GM12801 (cell line): ENCODE measurements around the gene MAP1LC3B2.

ENCODE experiments used
- CTCF ChIP-seq: IDR thresholded peaks from one replicate; pipeline ENCODE4 v1.5.1; 2011; ENCODE audit warnings: control low read depth; ENCODE audit not compliant: insufficient read length; ENCODE audit errors: extremely low read depth

Gene MAP1LC3B2

DNA sequence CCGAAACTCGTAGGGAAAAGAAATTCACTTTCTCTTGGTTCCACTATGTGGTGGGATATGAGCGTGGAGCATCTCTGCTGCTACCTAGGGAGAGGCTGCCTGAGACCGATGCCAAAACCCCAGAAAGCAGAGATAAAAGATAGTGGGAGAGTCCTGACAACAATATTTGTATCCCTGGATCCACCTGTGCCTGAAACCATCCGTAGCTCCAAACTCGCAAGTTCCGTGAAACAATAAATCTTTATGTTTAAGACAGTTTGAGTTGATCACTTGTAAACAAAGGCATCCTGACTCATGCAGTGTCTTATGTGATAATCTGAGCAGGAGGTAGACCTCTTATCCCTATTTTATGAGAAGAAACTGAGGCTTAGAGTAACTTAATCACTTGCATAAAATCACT lies 2.9 kb downstream of the MAP1LC3B2 start:
- TF ChIP-seq CTCF, result no peak

DNA sequence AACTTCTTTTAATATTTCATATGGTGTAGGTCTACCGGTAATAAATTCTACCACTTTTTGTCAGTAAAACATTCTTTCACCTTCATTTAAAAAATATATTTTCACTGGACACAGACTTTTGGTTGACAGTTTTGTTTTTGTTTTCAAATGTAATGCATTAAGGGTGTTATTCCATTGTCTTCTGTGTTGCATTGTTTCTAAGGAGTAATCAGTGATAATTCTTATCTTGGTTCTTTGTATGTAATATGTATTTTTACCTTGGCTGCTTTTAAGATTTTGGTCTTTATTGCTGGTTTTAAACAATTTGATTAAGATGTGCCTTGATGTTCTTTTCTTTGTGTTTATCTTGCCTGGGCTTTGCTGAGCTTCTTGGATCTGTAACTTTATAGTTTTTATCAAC lies 4.1 kb downstream of the MAP1LC3B2 start:
- TF ChIP-seq CTCF, result no peak

DNA sequence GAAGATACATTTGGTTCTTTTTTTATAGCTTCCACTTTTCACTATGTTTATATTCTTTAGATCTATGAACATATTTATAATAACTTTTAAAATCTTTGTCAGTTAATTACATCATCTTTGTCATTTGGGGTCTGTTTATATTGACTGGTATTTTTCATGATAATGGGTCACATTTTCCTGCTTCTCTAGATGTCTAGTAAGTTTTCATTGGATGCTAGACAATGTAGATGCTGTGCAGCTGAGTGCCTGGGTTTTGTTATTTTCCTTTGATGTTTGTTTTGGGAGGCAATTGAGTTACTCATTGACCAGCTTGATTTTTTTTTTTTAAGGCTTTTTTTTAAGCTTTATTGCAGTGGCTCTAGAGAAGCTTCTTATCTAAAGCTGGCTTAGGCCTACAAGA lies 4.9 kb downstream of the MAP1LC3B2 start:
- no peak for TF ChIP-seq CTCF

GRCh38 chr12:116565963-116566362 lies 6.8 kb downstream of the MAP1LC3B2 start:
- TF ChIP-seq CTCF, result no peak

- no peak for TF ChIP-seq CTCF
Measured at GRCh38 chr12:116568203-116568602, 9.0 kb downstream of the MAP1LC3B2 start.

GRCh38 chr12:116571089-116571488 lies 11.9 kb downstream of the MAP1LC3B2 start:
- no peak for TF ChIP-seq CTCF

- no peak for TF ChIP-seq CTCF
Measured at GRCh38 chr12:116573776-116574175, 14.6 kb downstream of the MAP1LC3B2 start.

DNA sequence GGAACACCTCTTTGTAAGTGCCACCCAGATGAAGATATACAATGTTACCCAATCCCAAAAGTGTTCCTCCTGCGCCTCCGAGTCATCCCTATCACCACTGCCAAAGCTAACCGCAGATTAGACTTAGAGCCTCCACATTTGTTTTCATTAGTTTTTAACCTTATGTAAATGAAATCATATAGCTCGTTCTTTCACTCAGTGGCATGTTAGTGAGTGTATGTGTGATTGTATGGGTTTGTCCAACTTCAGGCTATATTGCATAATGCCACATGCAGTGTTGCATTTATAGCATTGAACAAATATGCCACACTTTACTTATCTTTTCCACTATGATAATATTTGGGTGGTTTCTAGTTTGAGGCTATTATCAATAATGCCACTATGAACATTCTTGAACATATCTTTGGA lies 18.0 kb downstream of the MAP1LC3B2 start:
- TF ChIP-seq CTCF, result no peak
